ENCODE data around the gene LZIC. TPM values are rescaled to one million over a fixed set of nuclear protein-coding genes. Genes with fewer than 3 reads are reported as not detected.
"Not testable (repeated sequence)": the region's sequence is repeated elsewhere in the genome, so short reads cannot be mapped to it uniquely, and the experiment has no call there.

The LZIC gene
- 30.0 and 35.7 TPM in 2 replicates for total RNA-seq (2014; rRNA removed; shearing (Covaris generic))
- polyA plus RNA-seq (2015; cell fraction: cytosol; rRNA removed), result 18.6 and 28.8 TPM in 2 replicates
- 10.3 and 14.4 TPM in 2 replicates for polyA plus RNA-seq (2015; cell fraction: nucleus; rRNA removed)

- peak; percentile 90 for DNase-seq (ENCODE audit: low read depth, low spot score)
- in situ Hi-C loops (cut with HindIII; ENCODE audit: low pct_unique_long_range_greater_than_20kb, low sequenced_read_pairs), result no loop called here
These were observed at the start of gene LZIC, which contains the start of gene NMNAT1 for GRCh38 chr1:9942939-9943788. TSS of gene LZIC (minus strand) at chr1:9943391. CDS start at chr1:9936619, 6,772 bp downstream. TSS of gene NMNAT1 (plus strand) at chr1:9943475. CDS start at chr1:9972074, 28,599 bp downstream.

GRCh38 chr1:9992910-9993309, 49.7 kb upstream of the LZIC start:
- in situ Hi-C loops (cut with HindIII; ENCODE audit: low pct_unique_long_range_greater_than_20kb, low sequenced_read_pairs), result no loop called here

GRCh38 chr1:9990944-9991343, 47.8 kb upstream of the LZIC start:
- DNase-seq (ENCODE audit: low read depth, low spot score), result no peak
- in situ Hi-C loops (cut with HindIII; ENCODE audit: low pct_unique_long_range_greater_than_20kb, low sequenced_read_pairs), result no loop called here

More at GRCh38 chr1:9992910-9993309, 49.7 kb upstream of the LZIC start:
- no peak for DNase-seq (ENCODE audit: low read depth, low spot score)

- in situ Hi-C loops (cut with HindIII; ENCODE audit: low pct_unique_long_range_greater_than_20kb, low sequenced_read_pairs), result no loop called here
- DNase-seq (ENCODE audit: low read depth, low spot score), result no peak
These were observed 46.6 kb upstream of the LZIC start for GRCh38 chr1:9989773-9990172.

GRCh38 chr1:9985001-9985400, 41.8 kb upstream of the LZIC start:
- DNase-seq (ENCODE audit: low read depth, low spot score), result no peak
- in situ Hi-C loops (cut with HindIII; ENCODE audit: low pct_unique_long_range_greater_than_20kb, low sequenced_read_pairs), result no loop called here

- in situ Hi-C loops (cut with HindIII; ENCODE audit: low pct_unique_long_range_greater_than_20kb, low sequenced_read_pairs), result no loop called here
- no peak for DNase-seq (ENCODE audit: low read depth, low spot score)
These were observed 41.1 kb upstream of the LZIC start for GRCh38 chr1:9984253-9984652.

GRCh38 chr1:9960706-9961562, 17.7 kb upstream of the LZIC start:
- in situ Hi-C loops (cut with HindIII; ENCODE audit: low pct_unique_long_range_greater_than_20kb, low sequenced_read_pairs), result no loop called here
- no peak for DNase-seq (ENCODE audit: low read depth, low spot score)

- no peak for DNase-seq (ENCODE audit: low read depth, low spot score)
- in situ Hi-C loops (cut with HindIII; ENCODE audit: low pct_unique_long_range_greater_than_20kb, low sequenced_read_pairs), result no loop called here
These were observed 16.8 kb upstream of the LZIC start for GRCh38 chr1:9960011-9960410.

- in situ Hi-C loops (cut with HindIII; ENCODE audit: low pct_unique_long_range_greater_than_20kb, low sequenced_read_pairs), result no loop called here
- no peak for DNase-seq (ENCODE audit: low read depth, low spot score)
These were observed 14.5 kb upstream of the LZIC start for GRCh38 chr1:9957726-9958125.

GRCh38 chr1:9946315-9946714, 3.1 kb upstream of the LZIC start:
- in situ Hi-C loops (cut with HindIII; ENCODE audit: low pct_unique_long_range_greater_than_20kb, low sequenced_read_pairs), result no loop called here
- DNase-seq (ENCODE audit: low read depth, low spot score), result no peak

GRCh38 chr1:9942399-9942938, 722 bp downstream of the LZIC start:
- in situ Hi-C loops (cut with HindIII; ENCODE audit: low pct_unique_long_range_greater_than_20kb, low sequenced_read_pairs), result no loop called here
- DNase-seq (ENCODE audit: low read depth, low spot score), result peak; percentile 73

- DNase-seq (ENCODE audit: low read depth, low spot score), result peak; percentile 98
- in situ Hi-C loops (cut with HindIII; ENCODE audit: low pct_unique_long_range_greater_than_20kb, low sequenced_read_pairs), result no loop called here
These were observed 13.5 kb downstream of the LZIC start for GRCh38 chr1:9929431-9930385.

- in situ Hi-C loops (cut with HindIII; ENCODE audit: low pct_unique_long_range_greater_than_20kb, low sequenced_read_pairs), result no loop called here
These were observed 15.9 kb downstream of the LZIC start for GRCh38 chr1:9927259-9927658.

GRCh38 chr1:9922342-9922741, 20.8 kb downstream of the LZIC start:
- no peak for DNase-seq (ENCODE audit: low read depth, low spot score)
- in situ Hi-C loops (cut with HindIII; ENCODE audit: low pct_unique_long_range_greater_than_20kb, low sequenced_read_pairs), result no loop called here

More at GRCh38 chr1:9927259-9927658, 15.9 kb downstream of the LZIC start:
- no peak for DNase-seq (ENCODE audit: low read depth, low spot score)

- no peak for DNase-seq (ENCODE audit: low read depth, low spot score)
- in situ Hi-C loops (cut with HindIII; ENCODE audit: low pct_unique_long_range_greater_than_20kb, low sequenced_read_pairs), result no loop called here
These were observed 22.6 kb downstream of the LZIC start for GRCh38 chr1:9920606-9921005.

- in situ Hi-C loops (cut with HindIII; ENCODE audit: low pct_unique_long_range_greater_than_20kb, low sequenced_read_pairs), result no loop called here
- no peak for DNase-seq (ENCODE audit: low read depth, low spot score)
These were observed 25.3 kb downstream of the LZIC start for GRCh38 chr1:9917901-9918300.

GRCh38 chr1:9917495-9917894, 25.7 kb downstream of the LZIC start:
- DNase-seq (ENCODE audit: low read depth, low spot score); in situ Hi-C loops (cut with HindIII; ENCODE audit: low pct_unique_long_range_greater_than_20kb, low sequenced_read_pairs): not testable (repeated sequence)
